Prostate gland (tissue), 2 donors: Measurements from ENCODE around the gene LIMCH1.

Experiments
- CTCF ChIP-seq, 4 experiments: fragments of 200-600 bp in 2 of 4; fragments of 450-650 bp in 2 of 4; sonication (generic) in 2 of 4; IDR thresholded peaks; 1 replicate in 3 of 4; 2 replicates in 1 of 4; pipeline ENCODE4 v1.5.1; 2016 to 2019; ENCODE audit warnings: antibody characterized with exemption in 4 of 4, mild to moderate bottlenecking in 2 of 4, moderate library complexity in 2 of 4
- POLR2A ChIP-seq: fragments of 450-650 bp; IDR thresholded peaks from one replicate; pipeline ENCODE4 v1.6.1; 2016; ENCODE audit warnings: antibody characterized with exemption, mild to moderate bottlenecking
- POLR2AphosphoS5 ChIP-seq: sonication (generic); formaldehyde crosslinking; IDR thresholded peaks from one replicate; pipeline ENCODE4 v1.6.1; 2017; ENCODE audit warnings: antibody characterized with exemption

- TF ChIP-seq POLR2A (no peak), POLR2AphosphoS5 (no peak), CTCF (IDR thresholded peaks at IDR 0.05) (no peak)
Measured at GRCh38 chr4:41746440-41747229, 208.7 kb downstream of the LIMCH1 start.
